A549 (cell line): Measurements from ENCODE around the gene ABHD2. TPM values are rescaled to one million over a fixed set of nuclear protein-coding genes. Genes with fewer than 3 reads are reported as not detected.
"Not testable (repeated sequence)": the region's sequence is repeated elsewhere in the genome, so short reads cannot be mapped to it uniquely, and the experiment has no call there.

Source experiments
- ATAC-seq, 2 experiments: fragments of 200-7000 bp in 1 of 2; fragments of >200 bp in 1 of 2; cut with Nextera tagmentation in 1 of 2; cut with Tn5 transposase in 1 of 2; 3 replicates each; pipeline versions ENCODE4 v1.8.0 to v1.9.1; 2018 to 2020; ENCODE audit warnings: mild to moderate bottlenecking in 1 of 2, moderate library complexity in 1 of 2
- CTCF ChIA-PET: fragments of 300-600 bp; sonication (Branson Sonifier 250); formaldehyde crosslinking; extraction: SDS; loops from one replicate; lab custom pipeline; 2021; ENCODE audit warnings: antibody characterized with exemption, inconsistent platforms; lab: Yijun Ruan, JAX
- POLR2A ChIA-PET: fragments of 350-600 bp; formaldehyde crosslinking; extraction: SDS; loops from one replicate; lab custom pipeline; 2021; ENCODE audit warnings: antibody characterized with exemption, inconsistent platforms; lab: Yijun Ruan, JAX
- DNase-seq, 2 experiments: peaks; one replicate each; pipeline versions ENCODE4 v3.0.0 to v3.0.0-alpha.2; 2011 to 2016; ENCODE audit warnings: low read depth in 1 of 2, low spot score in 1 of 2
- FAIRE-seq: peaks from 2 replicates; lab custom pipeline; 2011; peaks lifted over from hg19 to GRCh38; lab: Jason Lieb, UNC
- H3K27ac ChIP-seq, 2 experiments: fragments of >200 bp; sonication (Bioruptor Twin); formaldehyde crosslinking; 3 replicates each; pipeline ENCODE4 v1.5.1; 2016 to 2017
- H3K4me1 ChIP-seq: fragments of >200 bp; sonication (Bioruptor Twin); formaldehyde crosslinking; 3 replicates; pipeline ENCODE4 v1.6.1; 2016
- H3K4me2 ChIP-seq: fragments of >200 bp; sonication (Bioruptor Twin); formaldehyde crosslinking; 3 replicates; pipeline ENCODE4 v1.6.1; 2016
- H3K4me3 ChIP-seq: fragments of >200 bp; sonication (Bioruptor Twin); formaldehyde crosslinking; 3 replicates; pipeline ENCODE4 v1.5.1; 2016
- H3K9me3 ChIP-seq: fragments of >200 bp; sonication (Bioruptor Twin); formaldehyde crosslinking; 3 replicates; pipeline ENCODE4 v1.6.1; 2016
- BCL3 ChIP-seq: fragments of >200 bp; sonication (Bioruptor Twin); formaldehyde crosslinking; IDR thresholded peaks from 3 replicates; pipeline ENCODE4 v1.6.1; 2016
- CBX2 ChIP-seq: fragments of 200-600 bp; sonication (generic); IDR thresholded peaks from 2 replicates; pipeline ENCODE4 v1.6.1; 2016; ENCODE audit warnings: low read depth, mild to moderate bottlenecking, borderline replicate concordance
- CEBPB ChIP-seq, 2 experiments: fragments of >200 bp in 1 of 2; sonication (Bioruptor Twin) in 1 of 2; formaldehyde crosslinking in 1 of 2; IDR thresholded peaks; 2 replicates each; pipeline ENCODE4 v1.6.1; 2012 to 2016
- EHF ChIP-seq: fragments of 250-450 bp; sonication (Bioruptor Pico); IDR thresholded peaks from 2 replicates; pipeline ENCODE4 v1.5.0; 2020; ENCODE audit warnings: mild to moderate bottlenecking
- EHMT2 ChIP-seq: fragments of 200-600 bp; sonication (generic); IDR thresholded peaks from 2 replicates; pipeline ENCODE4 v1.6.1; 2016; ENCODE audit warnings: antibody characterized with exemption, low read depth, mild to moderate bottlenecking, moderate library complexity
- FOSL2 ChIP-seq, 2 experiments: fragments of 450-650 bp in 1 of 2; fragments of >200 bp in 1 of 2; sonication (Bioruptor Twin) in 1 of 2; formaldehyde crosslinking; IDR thresholded peaks; 2 replicates each; pipeline versions ENCODE4 v1.5.0 to v1.6.1; 2016 to 2020; ENCODE audit warnings: mild to moderate bottlenecking in 1 of 2, moderate library complexity in 1 of 2
- FOXS1 ChIP-seq: fragments of 250-450 bp; sonication (Bioruptor Pico); IDR thresholded peaks from 2 replicates; pipeline ENCODE4 v1.5.0; 2020; ENCODE audit warnings: mild to moderate bottlenecking, moderate library complexity
- HEYL ChIP-seq: fragments of 250-450 bp; sonication (Bioruptor Pico); IDR thresholded peaks from 2 replicates; pipeline ENCODE4 v1.8.0; 2021; ENCODE audit warnings: mild to moderate bottlenecking, moderate library complexity
- JUN ChIP-seq, 2 experiments: fragments of >200 bp; sonication (Bioruptor Twin); formaldehyde crosslinking; IDR thresholded peaks; 2 replicates in 1 of 2; 3 replicates in 1 of 2; pipeline ENCODE4 v1.6.1; 2016 to 2017
- MAFK ChIP-seq: fragments of 450-650 bp; IDR thresholded peaks from 2 replicates; pipeline ENCODE4 v1.6.1; 2014; ENCODE audit not compliant: partially characterized antibody
- MAZ ChIP-seq: fragments of 150-350 bp; IDR thresholded peaks from 2 replicates; pipeline ENCODE4 v1.6.1; 2014; ENCODE audit warnings: antibody characterized with exemption, low read depth, low read length, borderline replicate concordance
- MYC ChIP-seq: IDR thresholded peaks from 2 replicates; pipeline ENCODE4 v1.6.1; 2012; ENCODE audit warnings: mild to moderate bottlenecking, inconsistent platforms, low read length, improper control_type of control experiment, borderline replicate concordance
- NFE2L2 ChIP-seq: fragments of 150-350 bp; conservative IDR thresholded peaks from 2 replicates; pipeline ENCODE4 v1.6.1; 2014; ENCODE audit warnings: low read length
- POLR2AphosphoS2 ChIP-seq: conservative IDR thresholded peaks from 2 replicates; pipeline ENCODE4 v1.6.1; 2012; ENCODE audit warnings: low read length, improper control_type of control experiment, inconsistent platforms
- RARB ChIP-seq: fragments of 250-450 bp; sonication (Bioruptor Pico); IDR thresholded peaks from 2 replicates; pipeline ENCODE4 v1.8.0; 2021; ENCODE audit warnings: mild to moderate bottlenecking, moderate library complexity
- SREBF2 ChIP-seq: fragments of 450-650 bp; IDR thresholded peaks from 2 replicates; pipeline ENCODE4 v1.6.1; 2014; ENCODE audit warnings: mild to moderate bottlenecking, moderate library complexity
- TFCP2L1 ChIP-seq: fragments of 250-450 bp; sonication (Bioruptor Pico); IDR thresholded peaks from 2 replicates; pipeline ENCODE4 v1.5.0; 2021; ENCODE audit warnings: mild to moderate bottlenecking
- ZSCAN20 ChIP-seq: fragments of 250-450 bp; sonication (Bioruptor Pico); IDR thresholded peaks from 2 replicates; pipeline ENCODE4 v1.8.0; 2022; ENCODE audit warnings: mild to moderate bottlenecking, moderate library complexity
- WGBS: methylation state at CpG from one replicate; pipeline ENCODE4 v1.1.6; 2017; ENCODE audit errors: missing lambda C conversion rate; 5-methylcytosine and 5-hydroxymethylcytosine counted together
- polyA plus RNA-seq, 4 experiments: library from polyadenylated mRNA; depleted of rRNA in 3 of 4; stranded (reverse); fragments of >200 nt; fragmentation: RNase III in 1 of 4; extraction: RNeasy Plus Mini Kit Qiagen cat#74134 plus additional on column Dnase treatment in 1 of 4; gene quantifications; 2 replicates in 3 of 4; 3 replicates in 1 of 4; pipeline ENCODE4 v1.2.3, GENCODE V29; 2011 to 2017

The ABHD2 gene
- polyA plus RNA-seq, 2 of the 4 experiments (the other 2 are of a cell fraction) = 36.2 to 63.3 TPM

GRCh38 chr15:89230277-89230676 lies 142.0 kb downstream of the ABHD2 start:
- FAIRE-seq (no peak), DNase-seq (no peak), ATAC-seq (peak; percentile 73 to 86)
- Histone ChIP-seq H3K4me3 (no peak overlapping the region), H3K27ac (no peak overlapping the region), H3K4me2 (no peak overlapping the region), H3K9me3 (no peaks in the 10 kb centered on the region), H3K4me1 (no peaks in the 10 kb centered on the region)
- POLR2A ChIA-PET = interaction anchor here (0.6 to 0.7 kb wide), 2 partner anchors 134 to 212 kb away, joined by 3 to 8 read pairs; no protein-coding TSS in a partner anchor
- CTCF ChIA-PET = interaction anchor here (1.1 to 5.4 kb wide), 6 partner anchors 11 to 173 kb away, joined by 3 to 36 read pairs (median 6); partner anchors contain the start of gene FANCI
- WGBS = 38% methylated on average over 5 of the region's 5 CpGs
- no peak for TF ChIP-seq HEYL (CRISPR knock-in tag)

- TF ChIP-seq HEYL (CRISPR knock-in tag) (no peak), ZSCAN20 (CRISPR knock-in tag) (no peak), SREBF2 (no peak), CEBPB (IDR thresholded peaks at IDR 0.05) (no peak), MAZ (no peak), MAFK (no peak), EHF (CRISPR knock-in tag) (no peak), EHMT2 (no peak), JUN (IDR thresholded peaks at IDR 0.05) (no peak), FOSL2 (IDR thresholded peaks at IDR 0.05) (no peak), FOSL2 (CRISPR knock-in tag; IDR thresholded peaks at IDR 0.05) (no peak), RARB (CRISPR knock-in tag) (no peak), TFCP2L1 (CRISPR knock-in tag) (no peak), NFE2L2 (no peak), BCL3 (no peak), CBX2 (no peak), POLR2AphosphoS2 (no peak), FOXS1 (CRISPR knock-in tag) (no peak), MYC (no peak)
- H3K9me3 ChIP-seq = no peaks in the 10 kb centered on the region
- no peak overlapping the region for H3K27ac ChIP-seq
- H3K4me3 ChIP-seq = no peak overlapping the region
- ChIA-PET POLR2A (no interaction called here), CTCF (interaction anchor here (1.1 to 5.4 kb wide), 5 partner anchors 10 to 175 kb away, joined by 3 to 36 read pairs (median 17); partner anchors contain the start of gene FANCI)
- FAIRE-seq = no peak
- no peak for ATAC-seq
- DNase-seq = no peak
- no peaks in the 10 kb centered on the region for H3K4me1 ChIP-seq
- H3K4me2 ChIP-seq = no peak overlapping the region
Measured at GRCh38 chr15:89231832-89232231, 143.6 kb downstream of the ABHD2 start.

- FAIRE-seq, H3K4me3 ChIP-seq, ATAC-seq, H3K4me1 ChIP-seq, DNase-seq, H3K4me2 ChIP-seq, POLR2A ChIA-PET, H3K9me3 ChIP-seq, H3K27ac ChIP-seq: not testable (repeated sequence)
- CTCF ChIA-PET = interaction anchor here (0.6 to 7.9 kb wide), 3 partner anchors 33 to 336 kb away, joined by 3 to 68 read pairs (median 3); no protein-coding TSS in a partner anchor
- WGBS = 59% methylated on average over 12 of the region's 12 CpGs
Measured at GRCh38 chr15:89239883-89240810, 151.9 kb downstream of the ABHD2 start.
